ENCODE measurements around the gene KCNQ1. TPM values are rescaled to one million over a fixed set of nuclear protein-coding genes. Genes with fewer than 3 reads are reported as not detected.
"Not testable (repeated sequence)": the region's sequence is repeated elsewhere in the genome, so short reads cannot be mapped to it uniquely, and the experiment has no call there.

The KCNQ1 gene
- total RNA-seq, 1 donor from 2014 or later, result 96.4 TPM

- DNase-seq (ENCODE audit: low spot score), result no peak
Observed at GRCh38 chr11:2474059-2474901, 29.5 kb downstream of the KCNQ1 start.

DNA sequence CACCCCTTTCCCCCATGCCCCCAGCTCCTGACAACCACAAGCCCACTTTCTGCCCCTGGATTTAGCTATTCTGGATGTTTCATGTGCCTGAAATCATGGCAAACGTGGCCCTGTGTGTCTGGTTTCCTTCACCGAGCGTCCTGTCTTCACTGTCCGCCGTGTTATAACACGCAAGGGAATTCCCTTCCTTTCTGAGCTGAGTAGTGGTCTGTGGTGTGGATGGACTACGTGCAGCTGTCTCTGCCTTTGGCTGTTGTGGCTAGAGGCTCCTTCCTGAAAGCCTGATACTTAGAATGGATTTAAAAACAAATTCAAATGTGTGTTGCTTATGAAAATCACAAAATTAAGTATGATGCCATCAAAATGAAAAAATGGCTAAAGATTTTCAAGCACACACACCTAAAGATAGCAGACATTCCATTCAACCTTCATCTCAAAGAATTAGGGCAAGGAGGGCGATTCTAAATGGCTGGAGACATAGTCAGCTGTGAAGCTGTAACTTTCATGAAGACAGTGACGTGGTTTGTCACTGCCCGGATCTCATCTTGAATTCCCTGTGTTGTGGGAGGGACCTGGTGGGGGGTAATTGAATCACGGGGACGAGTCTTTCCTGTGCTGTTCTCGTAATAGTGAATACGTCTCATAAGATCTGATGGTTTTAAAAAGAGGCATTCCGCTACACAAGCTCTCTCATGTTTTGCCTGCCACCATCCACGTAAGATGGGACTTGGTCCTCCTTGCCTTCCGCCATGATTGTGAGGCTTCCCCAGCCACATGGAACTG, 30.5 kb downstream of the KCNQ1 start:
- no peak for DNase-seq (ENCODE audit: low spot score)

DNA sequence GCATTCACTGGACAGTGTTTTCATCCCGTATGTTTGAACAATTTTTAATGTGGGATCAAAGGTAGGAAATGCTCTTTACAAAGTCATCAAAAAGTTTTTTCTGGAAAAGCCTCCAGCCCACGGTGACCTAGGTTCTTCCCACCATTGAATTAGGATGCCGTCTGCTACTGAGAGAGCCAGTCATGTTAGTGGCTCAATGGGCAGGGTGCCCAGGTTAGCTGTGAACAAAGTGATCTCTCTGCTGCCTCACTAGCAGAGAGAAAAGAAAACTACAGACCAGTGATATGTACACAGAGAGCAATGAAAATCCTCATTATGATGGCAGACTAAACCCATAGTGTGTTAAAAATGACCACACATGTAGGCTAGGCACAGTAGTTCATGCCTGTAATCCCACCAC, 32.4 kb downstream of the KCNQ1 start:
- DNase-seq (ENCODE audit: low spot score), result no peak

GRCh38 chr11:2477936-2478335, 33.1 kb downstream of the KCNQ1 start:
- no peak for DNase-seq (ENCODE audit: low spot score)

- not testable (repeated sequence) for DNase-seq (ENCODE audit: low spot score)
Observed at GRCh38 chr11:2480067-2480873, 35.5 kb downstream of the KCNQ1 start.

- no peak for DNase-seq (ENCODE audit: low spot score)
Observed at GRCh38 chr11:2480874-2481220, 36.0 kb downstream of the KCNQ1 start.

DNA sequence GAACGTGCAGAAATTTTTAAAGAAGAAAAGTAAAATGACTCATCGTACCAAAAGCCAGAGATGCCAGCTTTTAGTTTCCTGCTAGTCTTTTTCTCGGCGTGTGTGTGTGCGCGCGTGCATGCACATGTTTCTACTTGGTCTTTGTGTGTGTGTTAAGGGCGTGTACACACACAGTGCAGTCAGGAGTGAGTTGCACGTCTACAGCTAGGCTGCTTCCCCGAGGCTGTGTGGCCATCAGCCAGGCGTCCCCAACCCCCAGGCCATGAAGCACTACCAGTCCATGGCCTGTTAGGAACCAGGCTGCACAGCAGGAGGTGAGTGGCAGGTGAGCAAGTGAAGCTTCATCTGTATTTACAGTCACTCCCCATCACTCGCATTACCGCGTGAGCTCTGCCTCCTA, 36.4 kb downstream of the KCNQ1 start:
- no peak for DNase-seq (ENCODE audit: low spot score)

DNA sequence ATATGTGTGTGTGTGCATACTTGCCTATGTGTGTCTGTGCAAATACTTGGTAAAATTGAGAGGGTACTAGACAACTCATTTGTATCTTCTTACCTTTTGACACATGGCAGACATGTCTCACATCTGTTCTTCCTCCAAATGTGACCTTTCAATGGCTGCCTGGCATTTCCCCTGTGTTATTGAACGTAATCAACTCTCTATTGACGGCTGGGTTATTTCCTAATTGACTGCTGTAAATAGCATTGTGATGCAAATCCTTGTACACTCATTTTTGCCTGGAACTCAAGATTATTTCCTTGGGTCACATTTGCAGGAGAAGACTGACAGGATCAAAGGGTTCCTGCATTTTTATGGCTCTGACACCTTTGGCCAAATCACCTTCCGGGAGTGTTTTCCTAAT, 37.4 kb downstream of the KCNQ1 start:
- no peak for DNase-seq (ENCODE audit: low spot score)

GRCh38 chr11:2482745-2483144, 37.9 kb downstream of the KCNQ1 start:
- DNase-seq (ENCODE audit: low spot score), result no peak

DNA sequence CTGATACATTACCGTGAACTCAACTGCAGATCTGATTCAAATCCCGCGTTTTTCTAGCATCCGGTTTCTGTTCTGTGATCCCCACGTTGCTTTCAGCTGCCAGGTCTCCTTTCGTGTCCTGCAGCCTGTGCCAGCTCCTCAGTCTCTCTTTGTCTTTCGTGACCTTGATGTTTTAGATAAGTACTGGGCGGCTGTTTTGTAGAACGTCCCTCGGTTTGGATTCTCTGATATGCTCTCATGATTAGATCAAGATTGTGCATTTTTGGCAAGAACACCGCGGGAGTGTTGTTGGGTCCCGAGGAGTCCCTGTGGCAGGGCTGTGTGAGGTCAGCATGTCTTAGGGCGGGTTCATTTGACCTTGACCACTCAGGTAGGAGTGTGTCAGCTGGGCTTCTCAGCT, 38.6 kb downstream of the KCNQ1 start:
- DNase-seq (ENCODE audit: low spot score), result no peak

DNA sequence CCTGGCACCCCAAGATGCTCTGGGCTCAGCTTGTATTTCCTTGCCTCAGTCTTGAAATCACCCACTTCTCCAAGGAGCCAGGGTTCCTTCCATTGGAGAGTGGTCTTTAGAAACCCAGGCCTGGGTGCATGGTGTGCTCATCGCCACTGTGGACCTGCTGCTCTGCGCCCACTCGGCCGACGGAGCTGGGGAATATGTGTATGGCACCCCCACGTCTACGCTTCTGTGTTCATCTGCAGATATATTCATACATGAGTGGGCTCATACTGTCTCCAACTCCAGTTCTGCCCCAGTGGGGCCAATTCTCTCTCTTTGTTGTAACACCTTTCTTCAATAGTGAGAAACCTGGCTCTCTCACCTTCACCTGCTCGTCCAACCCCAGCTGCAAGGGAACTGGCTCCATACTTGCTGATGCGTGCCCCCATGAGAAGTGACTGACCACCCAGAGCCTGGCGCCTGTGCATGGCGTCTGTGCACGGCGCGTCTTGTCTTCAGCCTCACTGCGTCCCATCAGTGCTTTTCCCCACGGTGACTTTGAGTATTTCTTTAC, 39.8 kb downstream of the KCNQ1 start:
- no peak for DNase-seq (ENCODE audit: low spot score)

DNA sequence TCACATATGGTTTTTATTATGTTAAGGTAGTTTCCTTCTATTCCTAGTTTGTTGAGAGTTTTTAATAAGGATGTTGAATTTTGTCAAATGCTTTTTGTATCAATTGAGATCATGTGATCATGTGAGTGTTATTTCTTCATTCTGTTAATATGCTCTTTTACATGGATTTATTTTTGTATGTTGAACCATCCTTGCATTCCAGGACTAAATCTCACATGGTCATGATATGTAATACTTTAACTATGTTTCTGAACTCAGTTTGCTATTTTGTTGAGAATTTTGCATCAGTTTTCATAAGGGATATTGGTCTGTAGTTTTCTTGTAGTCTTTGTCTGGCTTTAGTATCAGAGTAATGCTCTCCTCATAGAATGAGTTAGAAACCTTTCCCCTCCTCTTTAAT, 43.2 kb downstream of the KCNQ1 start:
- no peak for DNase-seq (ENCODE audit: low spot score)

DNA sequence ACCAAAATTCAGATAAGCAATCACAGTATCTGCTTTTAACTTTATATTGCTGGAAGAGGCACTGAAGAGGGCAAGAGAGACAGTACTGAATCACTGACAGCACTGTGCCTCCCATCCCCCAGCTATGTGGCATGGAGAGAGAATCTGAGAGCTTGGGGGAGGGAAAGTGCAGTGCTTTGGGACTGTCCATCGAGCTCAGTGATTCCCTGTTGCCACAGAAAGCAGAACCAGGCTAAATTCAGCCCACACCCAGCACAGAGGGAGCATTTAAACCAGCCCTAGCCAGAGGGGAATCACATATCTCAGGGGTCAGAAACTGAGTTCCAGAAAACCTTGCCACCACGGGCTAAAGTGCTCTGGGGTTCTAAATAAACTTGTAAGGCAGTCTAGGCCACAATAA, 44.3 kb downstream of the KCNQ1 start:
- DNase-seq (ENCODE audit: low spot score), result no peak

GRCh38 chr11:2497951-2498350, 53.1 kb downstream of the KCNQ1 start:
- not testable (repeated sequence) for DNase-seq (ENCODE audit: low spot score)

DNA sequence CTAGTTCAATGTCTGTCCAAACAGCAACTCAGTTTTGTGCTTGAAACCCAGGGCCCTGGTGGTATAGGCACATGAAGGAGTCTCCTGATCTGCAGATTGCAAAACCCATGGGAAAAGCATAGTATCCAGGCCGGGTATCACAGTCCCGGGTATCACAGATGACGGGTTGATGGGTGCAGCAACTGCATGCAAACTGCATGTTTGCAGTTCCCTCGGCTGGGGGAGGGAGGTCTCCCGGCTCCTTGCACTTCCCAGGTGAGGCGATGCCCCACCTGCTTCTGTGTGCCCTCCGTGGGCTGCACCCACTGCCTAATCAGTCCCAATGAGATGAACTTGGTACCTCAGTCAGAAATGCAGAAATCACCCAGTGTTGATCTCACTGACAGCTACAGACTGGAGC, 53.9 kb downstream of the KCNQ1 start:
- DNase-seq (ENCODE audit: low spot score), result no peak

DNA sequence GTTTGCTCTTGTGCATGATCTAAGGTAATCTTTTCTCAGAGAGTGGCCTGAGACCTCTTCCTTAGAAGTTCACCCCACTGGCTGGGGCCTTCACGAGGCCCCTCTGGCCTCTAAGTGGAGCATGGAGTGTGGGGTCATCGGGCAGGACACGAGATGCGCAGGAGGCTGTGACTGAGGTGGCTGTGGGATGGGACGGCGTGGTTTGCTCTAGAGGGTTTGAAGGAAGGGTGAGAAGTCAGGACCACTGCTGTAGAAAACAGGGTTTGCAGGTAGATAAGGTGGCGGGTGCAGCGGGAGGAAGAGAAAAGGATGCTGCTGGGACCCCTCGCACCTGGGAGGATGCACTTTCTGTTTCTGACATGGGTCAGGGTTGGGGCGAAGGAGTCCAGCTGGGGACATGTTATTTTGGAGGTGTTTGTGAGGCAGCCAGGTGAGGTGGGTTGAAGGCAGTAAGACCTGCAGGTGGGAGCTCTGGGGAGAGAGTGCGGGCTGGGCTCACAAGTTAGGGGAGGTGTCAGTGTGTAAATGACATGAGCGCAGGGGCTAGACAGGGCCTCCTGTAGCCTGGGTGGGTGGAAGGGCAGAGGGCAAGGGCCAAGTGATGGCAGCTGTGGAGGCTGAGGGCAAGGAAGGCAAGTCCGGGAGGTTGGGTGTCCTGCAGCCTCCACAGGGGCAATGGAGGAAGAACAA, 62.5 kb downstream of the KCNQ1 start:
- DNase-seq (ENCODE audit: low spot score), result no peak

- DNase-seq (ENCODE audit: low spot score), result peak; percentile 7
Observed at GRCh38 chr11:2507945-2508749, 63.3 kb downstream of the KCNQ1 start.

- no peak for DNase-seq (ENCODE audit: low spot score)
Observed at GRCh38 chr11:2508793-2509192, 64.0 kb downstream of the KCNQ1 start.

GRCh38 chr11:2509481-2510001, 64.7 kb downstream of the KCNQ1 start:
- peak; percentile 10 for DNase-seq (ENCODE audit: low spot score)

Measured in mucosa of gallbladder (tissue), 1 donor.